ENCODE measurements around the gene POLR3H. TPM values are rescaled to one million over a fixed set of nuclear protein-coding genes. Genes with fewer than 3 reads are reported as not detected.

The POLR3H gene
- total RNA-seq, 4 donors from 2014 or later: 20.9 to 28.2 (median 23.0) TPM

- no peak for DNase-seq (ENCODE audit: extremely low spot score)
- intact Hi-C loops (cut with DNase I): loop anchor here (5.0 kb wide), 1 partner anchor 40 kb away; no protein-coding TSS in a partner anchor
- peaks cover 29 to 98% (median 91%) of the 10 kb centered on the region in 4 donors for H3K36me3 ChIP-seq
- H3K9me3 ChIP-seq: no peaks in the 10 kb centered on the region
- TF ChIP-seq EP300 (IDR thresholded peaks at IDR 0.05) (no peak), POLR2AphosphoS5 (IDR thresholded peaks at IDR 0.05) (peak; percentile 5 to 75), POLR2A (IDR thresholded peaks at IDR 0.05; ENCODE audit: low read depth) (no peak)
- TF ChIP-seq, protein P1, sequence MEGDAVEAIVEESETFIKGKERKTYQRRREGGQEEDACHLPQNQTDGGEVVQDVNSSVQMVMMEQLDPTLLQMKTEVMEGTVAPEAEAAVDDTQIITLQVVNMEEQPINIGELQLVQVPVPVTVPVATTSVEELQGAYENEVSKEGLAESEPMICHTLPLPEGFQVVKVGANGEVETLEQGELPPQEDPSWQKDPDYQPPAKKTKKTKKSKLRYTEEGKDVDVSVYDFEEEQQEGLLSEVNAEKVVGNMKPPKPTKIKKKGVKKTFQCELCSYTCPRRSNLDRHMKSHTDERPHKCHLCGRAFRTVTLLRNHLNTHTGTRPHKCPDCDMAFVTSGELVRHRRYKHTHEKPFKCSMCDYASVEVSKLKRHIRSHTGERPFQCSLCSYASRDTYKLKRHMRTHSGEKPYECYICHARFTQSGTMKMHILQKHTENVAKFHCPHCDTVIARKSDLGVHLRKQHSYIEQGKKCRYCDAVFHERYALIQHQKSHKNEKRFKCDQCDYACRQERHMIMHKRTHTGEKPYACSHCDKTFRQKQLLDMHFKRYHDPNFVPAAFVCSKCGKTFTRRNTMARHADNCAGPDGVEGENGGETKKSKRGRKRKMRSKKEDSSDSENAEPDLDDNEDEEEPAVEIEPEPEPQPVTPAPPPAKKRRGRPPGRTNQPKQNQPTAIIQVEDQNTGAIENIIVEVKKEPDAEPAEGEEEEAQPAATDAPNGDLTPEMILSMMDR (IDR thresholded peaks at IDR 0.05): no peak
- H3K27me3 ChIP-seq: no peaks in the 10 kb centered on the region
- peak overlapping the region; percentile 75 to 80 (median 80) for H3K27ac ChIP-seq (replicated peaks in 1 of 4)
- WGBS: 62% methylated on average over 14 of the region's 17 CpGs
- H3K4me1 ChIP-seq: peaks cover 51 to 67% (median 62%) of the 10 kb centered on the region in 4 donors
- H3K4me3 ChIP-seq: no peak overlapping the region
Measured at GRCh38 chr22:41512421-41513194, 31.7 kb downstream of the POLR3H start.

DNA sequence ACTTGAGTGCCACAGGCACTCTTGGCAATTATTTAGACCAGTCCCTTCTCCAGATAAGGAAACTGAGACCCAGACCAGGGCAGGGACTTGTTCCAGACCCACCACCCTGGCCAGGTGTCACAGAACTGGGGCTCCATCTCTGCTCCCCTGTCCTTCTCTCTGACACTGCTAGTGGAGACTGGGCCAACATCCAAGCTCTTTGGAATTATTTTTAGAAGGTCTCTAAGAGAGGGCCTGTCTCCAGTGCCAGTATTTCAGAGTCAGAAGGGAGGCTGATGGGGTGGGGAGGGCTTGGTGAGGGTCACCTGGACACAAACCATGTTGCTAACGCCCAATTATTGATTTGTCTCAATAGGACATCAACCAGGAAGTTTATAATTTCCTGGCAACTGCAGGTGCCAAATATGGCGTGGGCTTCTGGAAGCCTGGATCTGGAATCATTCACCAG is 32.7 kb downstream of the POLR3H start:
- intact Hi-C loops (cut with DNase I): loop anchor here (5.0 kb wide), 1 partner anchor 39 kb away; no protein-coding TSS in a partner anchor
- no peak overlapping the region for H3K4me3 ChIP-seq
- no peak for TF ChIP-seq POLR2A (IDR thresholded peaks at IDR 0.05; ENCODE audit: low read depth)
- TF ChIP-seq, protein P1 (IDR thresholded peaks at IDR 0.05): no peak
- peak in 1 of 2 donors; percentile 30 for TF ChIP-seq POLR2AphosphoS5 (IDR thresholded peaks at IDR 0.05)
- TF ChIP-seq EP300 (IDR thresholded peaks at IDR 0.05): no peak
- no peaks in the 10 kb centered on the region for H3K9me3 ChIP-seq
- WGBS: 33% methylated on average over 2 of the region's 2 CpGs
- peaks cover 55 to 72% (median 62%) of the 10 kb centered on the region in 4 donors for H3K4me1 ChIP-seq
- H3K27me3 ChIP-seq: no peaks in the 10 kb centered on the region
- DNase-seq (ENCODE audit: extremely low spot score): no peak
- H3K36me3 ChIP-seq: peaks cover 29 to 95% (median 85%) of the 10 kb centered on the region in 4 donors
- H3K27ac ChIP-seq (replicated peaks in 1 of 4): peak overlapping the region; percentile 75 to 80 (median 80)

GRCh38 chr22:41508770-41509170 is 35.5 kb downstream of the POLR3H start:
- H3K4me3 ChIP-seq: no peak overlapping the region
- H3K4me1 ChIP-seq: peaks cover 73 to 91% (median 80%) of the 10 kb centered on the region in 4 donors
- TF ChIP-seq POLR2A (IDR thresholded peaks at IDR 0.05; ENCODE audit: low read depth): no peak
- TF ChIP-seq, protein P1 (IDR thresholded peaks at IDR 0.05): peak in 1 of 3 experiments; percentile 14
- TF ChIP-seq EP300 (IDR thresholded peaks at IDR 0.05): no peak
- no peak for TF ChIP-seq POLR2AphosphoS5 (IDR thresholded peaks at IDR 0.05)
- H3K27me3 ChIP-seq: no peaks in the 10 kb centered on the region
- WGBS: 67% methylated on average over 2 of the region's 12 CpGs
- H3K9me3 ChIP-seq: no peaks in the 10 kb centered on the region
- H3K27ac ChIP-seq (replicated peaks in 1 of 4): peak overlapping the region; percentile 55 to 79 (median 60)
- peaks cover 19 to 94% (median 74%) of the 10 kb centered on the region in 4 donors for H3K36me3 ChIP-seq
- no peak for DNase-seq (ENCODE audit: extremely low spot score)
- intact Hi-C loops (cut with DNase I): no loop called here

GRCh38 chr22:41507330-41508063 is 36.8 kb downstream of the POLR3H start:
- 83% methylated on average over 19 of the region's 23 CpGs for WGBS
- intact Hi-C loops (cut with DNase I): no loop called here
- H3K27ac ChIP-seq (replicated peaks in 1 of 4): peak overlapping the region; percentile 45 to 60 (median 56)

More at GRCh38 chr22:41507330-41508063, 36.8 kb downstream of the POLR3H start:
- no peaks in the 10 kb centered on the region for H3K9me3 ChIP-seq
- H3K4me3 ChIP-seq: no peak overlapping the region
- H3K36me3 ChIP-seq: peaks cover 22 to 93% (median 72%) of the 10 kb centered on the region in 4 donors
- TF ChIP-seq POLR2AphosphoS5 (IDR thresholded peaks at IDR 0.05): no peak
- DNase-seq (ENCODE audit: extremely low spot score): no peak
- no peaks in the 10 kb centered on the region for H3K27me3 ChIP-seq
- H3K4me1 ChIP-seq: peaks cover 64 to 80% (median 68%) of the 10 kb centered on the region in 4 donors
